GM12865 (cell line): ENCODE measurements around the gene NEDD4L.

Source experiments
- DNase-seq: peaks from one replicate; pipeline ENCODE4 v3.0.0; 2010; ENCODE audit warnings: low read depth
- H3K4me3 ChIP-seq: 2 replicates; pipeline ENCODE4 v1.5.1; 2011; ENCODE audit warnings: mild to moderate bottlenecking, low read depth, low read length, control low read depth
- TF ChIP-seq, protein P1 (sequence below): IDR thresholded peaks from 2 replicates; pipeline ENCODE4 v1.5.1; 2011; ENCODE audit warnings: low read length, control low read depth, low read depth, inconsistent platforms; ENCODE audit not compliant: insufficient read depth; ENCODE audit errors: missing control alignments

Gene NEDD4L

DNA sequence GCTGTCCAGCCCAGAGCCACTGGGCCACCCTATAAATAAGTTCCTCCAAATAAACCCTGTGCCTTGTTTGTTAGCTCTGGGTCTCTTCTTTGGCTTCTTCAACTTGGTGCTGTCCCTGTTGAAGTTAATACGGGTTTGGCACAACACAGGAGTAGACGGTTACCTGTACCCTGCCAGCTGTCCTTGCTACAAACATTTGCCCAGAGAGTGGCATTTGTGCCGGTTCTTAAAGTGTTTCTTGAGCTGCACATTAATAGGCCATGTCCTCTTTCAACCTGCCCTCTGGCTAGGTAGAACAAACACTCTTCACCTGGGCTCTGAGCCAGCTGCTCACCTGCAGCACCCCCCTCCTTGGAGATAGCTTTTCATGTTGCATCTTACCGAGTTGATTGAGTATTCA lies 139.2 kb downstream of the NEDD4L start:
- TF ChIP-seq, protein P1, sequence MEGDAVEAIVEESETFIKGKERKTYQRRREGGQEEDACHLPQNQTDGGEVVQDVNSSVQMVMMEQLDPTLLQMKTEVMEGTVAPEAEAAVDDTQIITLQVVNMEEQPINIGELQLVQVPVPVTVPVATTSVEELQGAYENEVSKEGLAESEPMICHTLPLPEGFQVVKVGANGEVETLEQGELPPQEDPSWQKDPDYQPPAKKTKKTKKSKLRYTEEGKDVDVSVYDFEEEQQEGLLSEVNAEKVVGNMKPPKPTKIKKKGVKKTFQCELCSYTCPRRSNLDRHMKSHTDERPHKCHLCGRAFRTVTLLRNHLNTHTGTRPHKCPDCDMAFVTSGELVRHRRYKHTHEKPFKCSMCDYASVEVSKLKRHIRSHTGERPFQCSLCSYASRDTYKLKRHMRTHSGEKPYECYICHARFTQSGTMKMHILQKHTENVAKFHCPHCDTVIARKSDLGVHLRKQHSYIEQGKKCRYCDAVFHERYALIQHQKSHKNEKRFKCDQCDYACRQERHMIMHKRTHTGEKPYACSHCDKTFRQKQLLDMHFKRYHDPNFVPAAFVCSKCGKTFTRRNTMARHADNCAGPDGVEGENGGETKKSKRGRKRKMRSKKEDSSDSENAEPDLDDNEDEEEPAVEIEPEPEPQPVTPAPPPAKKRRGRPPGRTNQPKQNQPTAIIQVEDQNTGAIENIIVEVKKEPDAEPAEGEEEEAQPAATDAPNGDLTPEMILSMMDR: no peak
- H3K4me3 ChIP-seq: no peak overlapping the region
- no peak for DNase-seq

DNA sequence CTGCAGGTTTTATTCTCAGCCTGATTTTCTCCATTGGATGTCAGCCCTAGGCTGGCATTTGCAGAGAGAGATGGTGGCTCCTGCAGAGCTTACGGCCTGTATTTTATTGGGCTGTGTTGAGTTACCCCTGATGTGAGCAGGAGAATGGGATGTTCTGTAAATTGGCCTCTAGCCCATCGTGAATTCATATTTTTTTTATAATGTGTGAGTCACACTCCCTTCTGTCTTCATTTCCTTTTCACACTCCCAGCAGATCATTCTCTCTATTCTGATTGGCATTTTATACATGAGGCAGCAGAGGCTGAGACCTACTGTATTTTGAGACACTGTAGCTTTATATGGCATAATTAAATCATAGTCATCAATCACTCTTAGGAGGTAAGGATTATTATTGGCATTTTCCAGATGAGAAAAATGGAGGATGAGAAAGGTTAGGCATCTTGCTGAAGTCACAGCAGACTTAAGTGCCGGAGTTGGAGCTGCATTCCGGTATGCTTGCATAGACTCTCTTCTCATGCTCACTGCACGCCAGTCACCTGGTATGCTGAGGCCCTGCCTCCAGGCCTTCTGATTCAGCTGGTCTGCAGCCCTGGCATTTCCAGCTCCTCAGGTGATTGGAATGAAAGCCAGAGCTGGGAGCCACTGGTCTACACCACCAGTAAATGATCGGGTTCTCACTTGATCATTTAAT lies 142.4 kb downstream of the NEDD4L start:
- no peak overlapping the region for H3K4me3 ChIP-seq
- TF ChIP-seq, protein P1: no peak
- no peak for DNase-seq

DNA sequence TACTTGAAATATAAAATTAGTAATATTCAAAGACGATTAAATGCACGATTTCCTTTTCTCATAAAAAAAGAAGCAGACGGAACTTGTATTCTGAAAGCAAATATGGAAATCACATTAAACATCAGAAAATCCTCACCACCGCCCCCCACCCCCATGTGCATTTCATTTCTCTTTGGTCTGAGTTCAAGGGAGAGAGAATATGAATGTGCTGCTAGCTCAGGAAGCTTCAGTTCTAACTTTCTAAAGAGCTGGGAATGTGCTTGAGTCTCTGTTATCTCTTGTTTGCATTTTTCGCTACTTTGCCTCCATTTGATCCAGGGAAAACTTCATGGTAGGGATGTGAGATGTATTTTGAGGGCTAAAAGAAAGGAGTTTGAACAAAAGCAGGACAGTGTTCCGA lies 143.6 kb downstream of the NEDD4L start:
- no peak for DNase-seq
- TF ChIP-seq, protein P1: no peak
- no peak overlapping the region for H3K4me3 ChIP-seq

DNA sequence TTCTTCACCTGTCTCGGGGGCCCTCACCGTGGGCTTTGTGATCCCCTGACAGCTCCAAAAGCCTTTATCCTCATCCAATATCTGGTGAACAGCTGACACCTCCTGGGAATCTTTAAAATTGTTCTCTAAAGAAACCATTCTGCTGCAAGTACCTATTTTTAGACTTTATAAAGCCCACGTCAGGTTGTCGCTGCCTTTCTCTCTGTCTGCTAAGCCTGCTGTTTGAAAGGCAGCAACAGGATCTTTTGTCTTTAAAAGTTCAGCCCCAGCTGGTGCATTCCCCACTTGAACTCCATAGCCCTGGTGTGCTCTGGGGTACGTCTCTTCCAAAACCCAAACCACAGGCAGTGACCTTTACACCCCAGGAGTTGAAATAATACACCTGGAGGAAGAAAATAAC lies 145.0 kb downstream of the NEDD4L start:
- DNase-seq: no peak
- TF ChIP-seq, protein P1: no peak
- H3K4me3 ChIP-seq: no peak overlapping the region

DNA sequence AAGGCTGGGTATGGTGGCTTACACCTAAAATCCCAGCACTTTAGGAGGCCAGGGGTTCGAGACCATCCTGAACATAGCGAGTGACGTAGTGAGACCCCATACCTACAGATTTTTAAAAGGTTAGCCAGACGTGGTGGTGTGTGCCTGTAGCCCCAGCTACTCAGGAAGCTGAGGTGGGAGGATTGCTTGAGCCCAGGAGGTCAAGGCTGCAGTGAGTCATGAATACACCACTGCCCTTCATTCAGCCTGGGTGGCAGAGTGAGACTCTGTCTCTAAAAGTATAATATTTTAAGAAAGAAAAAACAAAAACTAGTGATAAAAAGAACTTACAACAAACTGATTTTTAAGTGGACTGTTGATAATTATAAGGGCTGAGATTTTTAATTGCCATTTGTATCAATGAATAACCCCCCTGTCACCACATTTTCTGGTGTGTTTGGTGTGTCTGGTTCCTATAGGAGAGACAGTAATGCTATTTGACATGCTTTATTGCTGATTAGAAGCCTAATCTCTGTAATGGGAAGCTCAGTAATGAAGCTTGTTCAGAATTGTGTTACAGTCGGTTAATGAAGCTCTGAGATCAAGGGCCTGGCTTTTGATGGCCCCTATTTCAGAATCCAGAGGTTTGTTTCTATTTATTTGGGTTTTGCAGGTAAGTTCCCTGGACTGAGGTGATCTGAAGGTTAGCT lies 147.0 kb downstream of the NEDD4L start:
- TF ChIP-seq, protein P1: no peak
- DNase-seq: no peak
- H3K4me3 ChIP-seq: no peak overlapping the region

DNA sequence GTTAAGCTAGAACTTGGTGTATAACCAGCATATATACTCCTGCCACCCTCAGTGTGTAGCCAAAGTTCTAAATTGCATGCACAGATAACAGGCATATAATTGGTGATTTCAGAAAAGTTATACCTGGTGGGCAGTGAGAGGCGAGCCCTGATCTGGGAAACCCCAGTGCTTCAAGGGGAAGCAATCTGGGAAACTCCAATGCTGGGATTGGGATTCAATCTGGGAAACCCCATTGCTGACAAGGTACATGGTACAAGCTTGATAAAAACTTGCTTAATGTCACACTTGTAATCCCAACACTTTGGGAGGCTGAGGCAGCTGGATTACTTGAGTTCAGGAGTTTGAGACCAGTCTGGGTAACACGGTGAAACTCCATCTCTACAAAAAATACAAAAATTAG lies 147.6 kb downstream of the NEDD4L start:
- no peak for DNase-seq
- TF ChIP-seq, protein P1: no peak
- no peak overlapping the region for H3K4me3 ChIP-seq
